ENCODE results near the gene SPRED2.
A peak's percentile ranks its signal among the peaks of the same experiment; 100 is the strongest.

The SPRED2 gene

DNA sequence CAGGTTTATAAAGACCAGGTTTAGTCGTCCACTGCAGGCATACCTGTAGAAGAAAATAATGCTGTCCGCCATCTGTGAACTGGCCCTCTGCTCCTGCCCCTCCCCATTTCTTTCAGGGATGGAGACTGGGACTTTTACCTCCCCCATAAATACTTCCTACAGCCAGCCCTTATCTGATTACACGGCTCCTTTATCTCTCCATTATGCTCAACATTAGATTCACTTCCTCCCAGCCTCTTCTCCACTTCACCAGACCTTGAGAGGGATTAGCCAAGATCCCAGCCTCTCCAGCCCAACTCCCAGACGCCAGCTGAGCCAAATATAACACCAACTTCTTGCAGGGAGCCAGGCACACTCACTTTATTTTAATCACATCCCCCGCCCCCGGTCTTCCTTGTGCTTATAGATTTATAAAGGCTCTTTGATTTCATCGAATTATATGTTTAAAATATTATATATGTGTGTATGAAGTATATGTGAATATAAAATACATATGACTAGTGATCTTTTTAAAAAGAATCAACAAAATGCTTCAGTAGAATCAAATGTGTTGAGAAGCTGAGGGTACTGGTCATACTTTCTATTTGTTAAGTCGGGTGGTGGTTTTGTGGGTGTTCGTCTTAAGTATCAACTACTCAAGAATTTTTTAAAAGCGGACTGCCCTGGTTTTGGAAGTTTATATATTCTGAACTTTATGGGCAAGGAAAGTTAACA is 81.0 kb downstream of the SPRED2 start:
- H3F3A ChIP-seq (ENCODE audit: control insufficient read depth, insufficient read depth), result peaks cover 11% of the 10 kb centered on the region; the same call in 1 of the 2 replicates
- peaks cover 74% of the 10 kb centered on the region for H3K4me1 ChIP-seq (ENCODE audit: control insufficient read depth, low read length)
- peaks cover 3% of the 10 kb centered on the region; the same call in 1 of the 2 replicates for H3K36me3 ChIP-seq (ENCODE audit: control insufficient read depth, low read length)
- peak overlapping the region; percentile 68 for H3K27ac ChIP-seq (ENCODE audit: low read depth, low read length)
- TF ChIP-seq, protein P1, sequence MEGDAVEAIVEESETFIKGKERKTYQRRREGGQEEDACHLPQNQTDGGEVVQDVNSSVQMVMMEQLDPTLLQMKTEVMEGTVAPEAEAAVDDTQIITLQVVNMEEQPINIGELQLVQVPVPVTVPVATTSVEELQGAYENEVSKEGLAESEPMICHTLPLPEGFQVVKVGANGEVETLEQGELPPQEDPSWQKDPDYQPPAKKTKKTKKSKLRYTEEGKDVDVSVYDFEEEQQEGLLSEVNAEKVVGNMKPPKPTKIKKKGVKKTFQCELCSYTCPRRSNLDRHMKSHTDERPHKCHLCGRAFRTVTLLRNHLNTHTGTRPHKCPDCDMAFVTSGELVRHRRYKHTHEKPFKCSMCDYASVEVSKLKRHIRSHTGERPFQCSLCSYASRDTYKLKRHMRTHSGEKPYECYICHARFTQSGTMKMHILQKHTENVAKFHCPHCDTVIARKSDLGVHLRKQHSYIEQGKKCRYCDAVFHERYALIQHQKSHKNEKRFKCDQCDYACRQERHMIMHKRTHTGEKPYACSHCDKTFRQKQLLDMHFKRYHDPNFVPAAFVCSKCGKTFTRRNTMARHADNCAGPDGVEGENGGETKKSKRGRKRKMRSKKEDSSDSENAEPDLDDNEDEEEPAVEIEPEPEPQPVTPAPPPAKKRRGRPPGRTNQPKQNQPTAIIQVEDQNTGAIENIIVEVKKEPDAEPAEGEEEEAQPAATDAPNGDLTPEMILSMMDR (IDR thresholded peaks at IDR 0.05; ENCODE audit: low read depth, low read length, poor library complexity, severe bottlenecking), result no peak
- no peak for TF ChIP-seq EZH2phosphoT487 (IDR thresholded peaks at IDR 0.05; ENCODE audit: borderline replicate concordance, low read length)
- peak overlapping the region; percentile 42 for H3K4me3 ChIP-seq (ENCODE audit: low read length)
- peak overlapping the region; percentile 58 for H3K4me2 ChIP-seq (ENCODE audit: low read length)
- no peaks in the 10 kb centered on the region for H3K27me3 ChIP-seq (ENCODE audit: control insufficient read depth, low read length)
- no peaks in the 10 kb centered on the region for H3K9me3 ChIP-seq (ENCODE audit: control insufficient read depth, insufficient read depth, low read length)
- no peaks in the 10 kb centered on the region for H3K9me2 ChIP-seq (replicated peaks; ENCODE audit: control insufficient read depth, low read length)
- no peaks in the 10 kb centered on the region for H4K20me1 ChIP-seq (ENCODE audit: control insufficient read depth, insufficient read depth, low read depth, low read length)
- peaks cover 91% of the 10 kb centered on the region for H3K79me2 ChIP-seq (ENCODE audit: control insufficient read depth, low read length)

DNA sequence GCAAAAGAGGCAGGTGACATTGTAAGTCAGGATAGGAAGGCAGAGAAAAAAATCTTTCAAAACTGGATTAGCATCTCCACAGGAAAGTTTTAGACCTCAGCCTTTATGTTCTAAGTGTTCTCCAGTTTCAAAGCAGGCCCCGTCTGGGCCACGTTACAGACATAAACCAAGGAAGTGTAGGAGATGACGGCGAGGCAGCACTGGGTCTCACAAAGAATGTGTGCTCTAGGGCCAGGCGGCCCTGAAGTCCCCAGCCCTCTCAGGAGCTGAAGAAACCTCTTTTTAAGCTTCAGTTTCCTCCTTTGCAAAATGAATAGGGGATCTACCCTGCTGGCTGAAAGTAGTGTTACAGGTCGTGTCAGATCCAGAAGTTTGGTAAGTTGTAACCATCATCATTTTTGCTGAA is 81.7 kb downstream of the SPRED2 start:
- H3K9me3 ChIP-seq (ENCODE audit: control insufficient read depth, insufficient read depth, low read length), result no peaks in the 10 kb centered on the region
- no peaks in the 10 kb centered on the region for H4K20me1 ChIP-seq (ENCODE audit: control insufficient read depth, insufficient read depth, low read depth, low read length)
- H3K4me3 ChIP-seq (ENCODE audit: low read length), result peak overlapping the region; percentile 42
- peak overlapping the region; percentile 58 for H3K4me2 ChIP-seq (ENCODE audit: low read length)
- peaks cover 90% of the 10 kb centered on the region for H3K79me2 ChIP-seq (ENCODE audit: control insufficient read depth, low read length)
- TF ChIP-seq EZH2phosphoT487 (IDR thresholded peaks at IDR 0.05; ENCODE audit: borderline replicate concordance, low read length), result no peak
- TF ChIP-seq, protein P1 (IDR thresholded peaks at IDR 0.05; ENCODE audit: low read depth, low read length, poor library complexity, severe bottlenecking), result peak; percentile 56
- peaks cover 11% of the 10 kb centered on the region; the same call in 1 of the 2 replicates for H3F3A ChIP-seq (ENCODE audit: control insufficient read depth, insufficient read depth)
- 0 out of 2 replicates have a peak, but pooled peaks cover 3% of the 10 kb centered on the region for H3K36me3 ChIP-seq (ENCODE audit: control insufficient read depth, low read length)
- H3K27me3 ChIP-seq (ENCODE audit: control insufficient read depth, low read length), result no peaks in the 10 kb centered on the region
- peaks cover 69% of the 10 kb centered on the region for H3K4me1 ChIP-seq (ENCODE audit: control insufficient read depth, low read length)
- H3K27ac ChIP-seq (ENCODE audit: low read depth, low read length), result peak overlapping the region; percentile 68
- H3K9me2 ChIP-seq (replicated peaks; ENCODE audit: control insufficient read depth, low read length), result no peaks in the 10 kb centered on the region

DNA sequence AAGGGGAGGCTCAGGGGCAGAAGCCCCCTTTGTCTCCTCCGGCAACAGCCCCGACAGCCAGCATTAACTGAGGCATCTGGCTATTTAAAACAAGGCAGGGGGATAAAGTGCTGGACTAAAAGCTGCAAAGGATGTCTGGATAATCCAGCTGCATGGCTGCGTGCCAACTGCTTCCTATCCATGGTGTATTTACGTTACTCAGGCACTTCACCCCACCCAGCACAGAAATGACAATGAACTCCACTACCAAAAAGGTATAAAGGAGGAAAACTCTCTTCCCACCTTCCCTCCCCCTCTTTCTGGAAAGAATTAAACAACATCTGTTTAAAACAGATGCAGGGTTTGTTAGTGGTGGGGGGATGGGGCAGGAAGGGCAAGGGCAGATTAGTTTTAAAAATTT is 82.5 kb downstream of the SPRED2 start:
- H3K36me3 ChIP-seq (ENCODE audit: control insufficient read depth, low read length), result 0 out of 2 replicates have a peak, but pooled peaks cover 3% of the 10 kb centered on the region
- peak overlapping the region; percentile 68 for H3K27ac ChIP-seq (ENCODE audit: low read depth, low read length)

More for the DNA sequence above, 82.5 kb downstream of the SPRED2 start:
- Histone ChIP-seq H3K9me3 (ENCODE audit: control insufficient read depth, insufficient read depth, low read length) (no peaks in the 10 kb centered on the region), H3K9me2 (replicated peaks; ENCODE audit: control insufficient read depth, low read length) (no peaks in the 10 kb centered on the region), H3K27me3 (ENCODE audit: control insufficient read depth, low read length) (no peaks in the 10 kb centered on the region), H3K4me1 (ENCODE audit: control insufficient read depth, low read length) (peaks cover 67% of the 10 kb centered on the region), H3K79me2 (ENCODE audit: control insufficient read depth, low read length) (peaks cover 84% of the 10 kb centered on the region), H3K4me2 (ENCODE audit: low read length) (peak overlapping the region; percentile 58), H4K20me1 (ENCODE audit: control insufficient read depth, insufficient read depth, low read depth, low read length) (no peaks in the 10 kb centered on the region), H3K4me3 (ENCODE audit: low read length) (peak overlapping the region; percentile 42), H3F3A (ENCODE audit: control insufficient read depth, insufficient read depth) (peaks cover 11% of the 10 kb centered on the region; the same call in 1 of the 2 replicates)
- TF ChIP-seq, protein P1 (IDR thresholded peaks at IDR 0.05; ENCODE audit: low read depth, low read length, poor library complexity, severe bottlenecking), result no peak
- TF ChIP-seq EZH2phosphoT487 (IDR thresholded peaks at IDR 0.05; ENCODE audit: borderline replicate concordance, low read length), result no peak
